ENCODE results near the gene C13orf46.

- no peak for TF ChIP-seq POLR2A (IDR thresholded peaks at IDR 0.05; ENCODE audit: low read length)
- TF ChIP-seq GATA1 (IDR thresholded peaks at IDR 0.05; ENCODE audit: low read depth, low read length), result no peak
These were observed 58.7 kb downstream of the C13orf46 start for GRCh38 chr13:113915012-113915763.
